Measurements from ENCODE around the gene MAP4. TPM values are rescaled to one million over a fixed set of nuclear protein-coding genes. Genes with fewer than 3 reads are reported as not detected.

Gene MAP4
- total and polyA plus RNA-seq, 4 donors: 16.6 to 41.4 (median 30.8) TPM

GRCh38 chr3:47916696-47917095 is 99.5 kb downstream of the MAP4 start:
- WGBS: 98% methylated on average over 2 of the region's 2 CpGs
- H3K9ac ChIP-seq (ENCODE audit: low read depth in 1 of 2, low read length in 2 of 2): no peak overlapping the region
- no peaks in the 10 kb centered on the region for H3K27me3 ChIP-seq (ENCODE audit: control insufficient read depth in 4 of 4, insufficient read depth in 4 of 4, low read length in 3 of 4)
- no peak overlapping the region for H3K27ac ChIP-seq (ENCODE audit: low read depth in 1 of 2, low read length in 2 of 2)
- no peak for DNase-seq (ENCODE audit: low spot score)
- H3K9me3 ChIP-seq (ENCODE audit: control insufficient read depth in 4 of 4, low read length in 3 of 4): no peaks in the 10 kb centered on the region
- peaks cover 11 to 42% (median 23%) of the 10 kb centered on the region in 4 donors for H3K36me3 ChIP-seq (ENCODE audit: control insufficient read depth in 4 of 4, insufficient read depth in 3 of 4, low read depth in 1 of 4, low read length in 3 of 4)
- no peak overlapping the region for H3K4me3 ChIP-seq (ENCODE audit: low read depth in 1 of 3, low read length in 3 of 3)
- no peaks in the 10 kb centered on the region for H3K4me1 ChIP-seq (ENCODE audit: control insufficient read depth in 4 of 4, insufficient read depth in 4 of 4, low read length in 3 of 4)
- TF ChIP-seq FOXA1 (IDR thresholded peaks at IDR 0.05): no peak
- TF ChIP-seq RAD21 (IDR thresholded peaks at IDR 0.05): no peak
- TF ChIP-seq JUND (IDR thresholded peaks at IDR 0.05): no peak
- TF ChIP-seq FOXA2 (IDR thresholded peaks at IDR 0.05): no peak
- no peak for TF ChIP-seq NR2F2 (IDR thresholded peaks at IDR 0.05)
- TF ChIP-seq REST (IDR thresholded peaks at IDR 0.05): no peak
- no peak for TF ChIP-seq YY1 (IDR thresholded peaks at IDR 0.05)
- no peak for TF ChIP-seq CTCF (IDR thresholded peaks at IDR 0.05; ENCODE audit: low read depth, low read length, missing input control)
- no peak for TF ChIP-seq RXRA (IDR thresholded peaks at IDR 0.05)

GRCh38 chr3:47916201-47916600 is 100.0 kb downstream of the MAP4 start:
- no peak overlapping the region for H3K27ac ChIP-seq (ENCODE audit: low read depth in 1 of 2, low read length in 2 of 2)
- H3K27me3 ChIP-seq (ENCODE audit: control insufficient read depth in 4 of 4, insufficient read depth in 4 of 4, low read length in 3 of 4): no peaks in the 10 kb centered on the region
- no peak for TF ChIP-seq RAD21 (IDR thresholded peaks at IDR 0.05)
- no peak for TF ChIP-seq MAX (IDR thresholded peaks at IDR 0.05)
- no peak for TF ChIP-seq NR2F2 (IDR thresholded peaks at IDR 0.05)
- TF ChIP-seq ZBTB33 (IDR thresholded peaks at IDR 0.05): no peak
- no peak for TF ChIP-seq SP1 (IDR thresholded peaks at IDR 0.05)
- TF ChIP-seq YY1 (IDR thresholded peaks at IDR 0.05): no peak
- TF ChIP-seq ATF3 (IDR thresholded peaks at IDR 0.05): no peak
- no peak for TF ChIP-seq RXRA (IDR thresholded peaks at IDR 0.05)
- TF ChIP-seq REST (IDR thresholded peaks at IDR 0.05): no peak
- TF ChIP-seq GABPA (IDR thresholded peaks at IDR 0.05 in 1 of 2, conservative IDR thresholded peaks at IDR 0.05 in 1 of 2): no peak
- TF ChIP-seq FOXA1 (IDR thresholded peaks at IDR 0.05): no peak
- no peak for TF ChIP-seq HNF4A (conservative IDR thresholded peaks at IDR 0.05)
- TF ChIP-seq HNF4G (IDR thresholded peaks at IDR 0.05): no peak
- no peak for TF ChIP-seq FOXA2 (IDR thresholded peaks at IDR 0.05)
- DNase-seq (ENCODE audit: low spot score): no peak
- H3K4me3 ChIP-seq (ENCODE audit: low read depth in 1 of 3, low read length in 3 of 3): no peak overlapping the region
- peaks cover 11 to 45% (median 22%) of the 10 kb centered on the region in 4 donors for H3K36me3 ChIP-seq (ENCODE audit: control insufficient read depth in 4 of 4, insufficient read depth in 3 of 4, low read depth in 1 of 4, low read length in 3 of 4)
- no peaks in the 10 kb centered on the region for H3K9me3 ChIP-seq (ENCODE audit: control insufficient read depth in 4 of 4, low read length in 3 of 4)
- H3K9ac ChIP-seq (ENCODE audit: low read depth in 1 of 2, low read length in 2 of 2): no peak overlapping the region
- H3K4me1 ChIP-seq (ENCODE audit: control insufficient read depth in 4 of 4, insufficient read depth in 4 of 4, low read length in 3 of 4): no peaks in the 10 kb centered on the region
- 93% methylated on average over 5 of the region's 5 CpGs for WGBS

Data from liver (tissue), 9 donors.